Measurements from ENCODE around the gene SMPD2.

The SMPD2 gene

DNA sequence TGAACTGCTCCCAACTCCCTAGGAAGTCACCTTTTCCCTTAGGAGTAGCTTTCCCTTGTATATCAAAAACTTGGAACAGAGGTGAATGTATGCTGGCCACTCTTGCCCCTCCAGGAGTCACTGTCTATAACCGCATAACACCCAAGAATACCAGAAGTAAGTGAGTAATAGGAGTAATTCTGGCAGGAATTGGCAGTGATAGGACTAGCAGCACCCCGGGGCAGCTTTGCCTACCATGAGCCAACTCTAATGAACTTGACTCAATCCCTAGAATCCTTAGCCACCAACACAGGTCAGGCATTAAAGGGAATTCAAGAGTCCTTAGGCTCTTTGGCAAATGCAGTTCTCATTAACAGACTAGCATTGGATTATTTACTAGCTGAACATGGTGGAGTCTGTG is 29.5 kb upstream of the SMPD2 start:
- no peak for DNase-seq (ENCODE audit: extremely low read depth, low read depth)
- TF ChIP-seq, protein P1, sequence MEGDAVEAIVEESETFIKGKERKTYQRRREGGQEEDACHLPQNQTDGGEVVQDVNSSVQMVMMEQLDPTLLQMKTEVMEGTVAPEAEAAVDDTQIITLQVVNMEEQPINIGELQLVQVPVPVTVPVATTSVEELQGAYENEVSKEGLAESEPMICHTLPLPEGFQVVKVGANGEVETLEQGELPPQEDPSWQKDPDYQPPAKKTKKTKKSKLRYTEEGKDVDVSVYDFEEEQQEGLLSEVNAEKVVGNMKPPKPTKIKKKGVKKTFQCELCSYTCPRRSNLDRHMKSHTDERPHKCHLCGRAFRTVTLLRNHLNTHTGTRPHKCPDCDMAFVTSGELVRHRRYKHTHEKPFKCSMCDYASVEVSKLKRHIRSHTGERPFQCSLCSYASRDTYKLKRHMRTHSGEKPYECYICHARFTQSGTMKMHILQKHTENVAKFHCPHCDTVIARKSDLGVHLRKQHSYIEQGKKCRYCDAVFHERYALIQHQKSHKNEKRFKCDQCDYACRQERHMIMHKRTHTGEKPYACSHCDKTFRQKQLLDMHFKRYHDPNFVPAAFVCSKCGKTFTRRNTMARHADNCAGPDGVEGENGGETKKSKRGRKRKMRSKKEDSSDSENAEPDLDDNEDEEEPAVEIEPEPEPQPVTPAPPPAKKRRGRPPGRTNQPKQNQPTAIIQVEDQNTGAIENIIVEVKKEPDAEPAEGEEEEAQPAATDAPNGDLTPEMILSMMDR (IDR thresholded peaks at IDR 0.05; ENCODE audit: low read depth, low read length, missing control alignments): no peak
- H3K4me3 ChIP-seq (replicated peaks; ENCODE audit: low read depth, low read length): no peak overlapping the region

DNA sequence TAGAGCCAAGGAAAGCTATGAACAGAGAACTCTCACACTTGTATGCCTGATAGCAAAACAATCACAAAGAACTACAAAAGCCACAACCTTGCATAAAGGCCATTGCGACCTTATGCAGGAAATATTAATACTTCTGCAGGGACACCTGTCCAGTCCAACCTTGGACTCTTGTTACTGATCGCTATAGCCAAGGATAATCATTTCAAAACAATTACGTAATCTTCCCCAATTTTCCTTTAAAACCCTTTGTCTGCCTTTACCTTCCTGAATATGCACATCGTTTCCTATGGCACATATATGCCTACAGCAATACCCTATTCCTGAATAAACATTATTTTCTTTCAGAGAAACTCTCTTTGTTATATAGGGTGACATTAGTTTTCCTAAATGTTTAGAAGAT is 22.9 kb upstream of the SMPD2 start:
- no peak for DNase-seq (ENCODE audit: extremely low read depth, low read depth)
- H3K4me3 ChIP-seq (replicated peaks; ENCODE audit: low read depth, low read length): no peak overlapping the region
- TF ChIP-seq, protein P1 (IDR thresholded peaks at IDR 0.05; ENCODE audit: low read depth, low read length, missing control alignments): no peak

DNA sequence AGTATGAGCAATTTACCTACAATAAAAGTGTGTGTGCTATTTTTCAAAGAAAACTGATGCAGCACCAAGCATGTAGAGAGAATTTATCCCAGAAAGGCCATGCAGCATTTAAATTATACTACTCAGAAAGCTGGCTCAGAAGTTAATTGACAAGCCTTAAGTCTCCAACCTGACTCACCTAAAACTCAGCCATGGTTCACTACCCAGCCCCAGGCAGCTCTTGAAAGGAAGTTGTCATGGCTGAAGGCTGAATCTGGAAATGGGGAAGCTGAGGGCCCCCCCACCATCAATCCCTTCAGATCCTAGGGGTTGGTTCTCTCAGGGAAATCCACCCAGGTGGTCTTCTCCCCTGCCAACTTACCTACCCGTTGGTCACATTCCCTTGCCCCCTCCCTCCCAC is 19.8 kb upstream of the SMPD2 start:
- no peak for DNase-seq (ENCODE audit: extremely low read depth, low read depth)
- TF ChIP-seq, protein P1 (IDR thresholded peaks at IDR 0.05; ENCODE audit: low read depth, low read length, missing control alignments): no peak
- H3K4me3 ChIP-seq (replicated peaks; ENCODE audit: low read depth, low read length): no peak overlapping the region

DNA sequence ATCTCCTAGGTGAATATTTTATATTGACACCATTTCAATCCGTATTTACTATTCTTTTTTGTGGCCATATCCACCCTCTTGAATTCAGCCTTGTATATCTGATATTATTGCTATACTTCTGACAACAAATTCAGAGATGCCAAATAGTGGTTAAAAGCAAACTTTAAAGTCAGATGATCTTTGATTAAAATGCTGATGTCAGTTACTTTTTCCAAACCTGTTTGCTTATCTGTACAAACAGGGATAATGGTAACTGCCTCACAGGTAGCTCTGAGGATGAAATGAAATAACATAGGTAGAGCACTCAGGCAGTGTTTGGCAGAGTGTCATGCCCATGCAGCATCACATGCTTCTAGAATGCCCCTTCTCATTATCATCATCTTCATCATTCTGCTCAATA is 19.3 kb upstream of the SMPD2 start:
- TF ChIP-seq, protein P1 (IDR thresholded peaks at IDR 0.05; ENCODE audit: low read depth, low read length, missing control alignments): no peak
- H3K4me3 ChIP-seq (replicated peaks; ENCODE audit: low read depth, low read length): no peak overlapping the region
- no peak for DNase-seq (ENCODE audit: extremely low read depth, low read depth)

DNA sequence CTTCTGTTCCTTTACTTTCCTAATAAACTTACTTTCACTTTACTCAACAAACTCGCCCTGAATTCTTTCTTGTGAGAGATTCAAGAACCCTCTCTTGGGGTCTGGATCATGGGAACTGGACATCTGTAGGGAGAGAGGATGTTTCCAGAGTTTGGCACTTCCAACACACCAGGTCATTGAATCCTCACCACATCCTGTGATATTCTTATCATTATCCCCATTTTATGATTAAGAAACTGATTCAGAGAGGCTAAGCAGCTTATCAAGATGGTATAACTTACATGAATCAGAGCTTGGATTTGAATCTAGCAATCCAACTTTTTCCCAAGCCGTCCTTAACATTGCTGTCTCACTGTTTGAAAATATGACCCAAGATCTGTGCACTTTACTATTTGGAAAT is 15.6 kb upstream of the SMPD2 start:
- no peak for DNase-seq (ENCODE audit: extremely low read depth, low read depth)
- no peak overlapping the region for H3K4me3 ChIP-seq (replicated peaks; ENCODE audit: low read depth, low read length)
- TF ChIP-seq, protein P1 (IDR thresholded peaks at IDR 0.05; ENCODE audit: low read depth, low read length, missing control alignments): no peak

DNA sequence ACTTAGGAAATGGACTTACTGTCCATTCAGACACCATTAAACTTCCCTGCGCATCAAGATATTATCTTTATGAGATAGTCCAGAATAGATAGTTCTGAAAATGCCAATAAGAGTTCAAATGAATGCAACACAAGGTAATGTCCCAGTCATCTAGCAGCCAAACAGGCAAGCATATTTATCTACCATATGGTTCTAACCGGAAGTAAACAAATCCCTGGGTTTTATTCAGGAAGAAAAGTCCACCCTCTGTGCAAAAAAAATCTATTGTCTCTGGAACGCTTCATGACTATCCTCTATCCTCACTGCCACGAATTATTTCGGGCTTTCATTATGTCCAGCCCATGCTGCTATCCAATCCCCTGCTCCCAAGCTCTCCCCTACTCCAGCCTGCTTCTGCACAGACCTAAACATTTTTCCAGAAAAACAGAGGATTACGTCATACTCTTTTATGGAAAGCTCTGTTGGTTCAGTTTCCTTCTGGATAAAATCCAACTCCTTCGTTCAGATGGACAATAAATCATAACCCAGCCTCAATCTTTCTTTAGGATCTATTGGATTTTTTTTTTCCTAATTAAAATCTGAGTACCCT is 11.5 kb upstream of the SMPD2 start:
- DNase-seq (ENCODE audit: extremely low read depth, low read depth): peak; percentile 58
- no peak overlapping the region for H3K4me3 ChIP-seq (replicated peaks; ENCODE audit: low read depth, low read length)
- TF ChIP-seq, protein P1 (IDR thresholded peaks at IDR 0.05; ENCODE audit: low read depth, low read length, missing control alignments): no peak

DNA sequence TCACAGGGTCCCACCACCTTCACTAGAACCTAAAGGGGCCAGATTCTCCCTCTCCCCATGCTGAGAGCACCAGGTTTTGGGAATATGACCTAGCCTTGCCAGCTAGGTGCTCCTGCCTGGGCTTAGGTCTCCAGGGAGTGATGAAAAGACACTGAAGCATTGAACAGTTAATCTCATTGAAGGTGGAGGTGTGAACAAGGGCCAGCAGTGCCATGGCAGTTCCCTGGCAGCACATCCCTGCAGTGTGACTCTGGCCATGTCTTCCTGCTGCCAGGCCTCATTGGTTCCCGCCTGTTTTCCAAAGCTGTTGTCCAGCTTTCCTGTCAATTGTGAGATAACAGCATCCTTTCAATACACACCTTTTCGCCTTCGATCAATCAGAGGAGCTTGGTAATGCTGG is 11.0 kb upstream of the SMPD2 start:
- no peak for DNase-seq (ENCODE audit: extremely low read depth, low read depth)
- no peak overlapping the region for H3K4me3 ChIP-seq (replicated peaks; ENCODE audit: low read depth, low read length)
- TF ChIP-seq, protein P1 (IDR thresholded peaks at IDR 0.05; ENCODE audit: low read depth, low read length, missing control alignments): no peak

Measured in HFF-Myc (cell line).